Measurements from ENCODE around the gene RNF225.
A peak's percentile ranks its signal among the peaks of the same experiment; 100 is the strongest.

The RNF225 gene

GRCh38 chr19:58407658-58408151 is 12.2 kb downstream of the RNF225 start:
- Histone ChIP-seq H3K36me3 (ENCODE audit: insufficient read depth, low read depth, low read length) (no peaks in the 10 kb centered on the region), H3K9me3 (ENCODE audit: insufficient read depth, low read depth, low read length) (no peaks in the 10 kb centered on the region), H3K4me3 (ENCODE audit: low read length) (peak overlapping the region; percentile 95), H3K27me3 (ENCODE audit: insufficient read depth, low read length) (peaks cover 21% of the 10 kb centered on the region), H3K9ac (ENCODE audit: low read depth, low read length) (peak overlapping the region; percentile 95), H3K27ac (ENCODE audit: low read length) (peak overlapping the region; percentile 49), H3K4me1 (ENCODE audit: insufficient read depth, low read length) (peaks cover 6% of the 10 kb centered on the region; the same call in 1 of the 2 replicates)

- peak within 1 kb of the TSS; percentile 49 for H3K27ac ChIP-seq (ENCODE audit: low read length)
- peaks cover 6% of the 10 kb centered on the region; the same call in 1 of the 2 replicates for H3K4me1 ChIP-seq (ENCODE audit: insufficient read depth, low read length)
- H3K9me3 ChIP-seq (ENCODE audit: insufficient read depth, low read depth, low read length) = no peaks in the 10 kb centered on the region
- peak within 1 kb of the TSS; percentile 95 for H3K4me3 ChIP-seq (ENCODE audit: low read length)
- no peaks in the 10 kb centered on the region for H3K36me3 ChIP-seq (ENCODE audit: insufficient read depth, low read depth, low read length)
- peaks cover 21% of the 10 kb centered on the region for H3K27me3 ChIP-seq (ENCODE audit: insufficient read depth, low read length)
- peak within 1 kb of the TSS; percentile 95 for H3K9ac ChIP-seq (ENCODE audit: low read depth, low read length)
These were observed 12.9 kb downstream of the RNF225 start, which contains the start of gene ZNF584 for GRCh38 chr19:58408152-58409009. ZNF584 (plus strand) TSS chr19:58408649; CDS start chr19:58409148, 499 bp downstream.

GRCh38 chr19:58409010-58409790 is 13.7 kb downstream of the RNF225 start:
- Histone ChIP-seq H3K27me3 (ENCODE audit: insufficient read depth, low read length) (peaks cover 21% of the 10 kb centered on the region), H3K9me3 (ENCODE audit: insufficient read depth, low read depth, low read length) (no peaks in the 10 kb centered on the region), H3K36me3 (ENCODE audit: insufficient read depth, low read depth, low read length) (no peaks in the 10 kb centered on the region), H3K9ac (ENCODE audit: low read depth, low read length) (peak overlapping the region; percentile 95; the same call in 1 of the 2 replicates), H3K4me1 (ENCODE audit: insufficient read depth, low read length) (peaks cover 6% of the 10 kb centered on the region; the same call in 1 of the 2 replicates), H3K27ac (ENCODE audit: low read length) (no peak overlapping the region), H3K4me3 (ENCODE audit: low read length) (peak overlapping the region; percentile 95)

GRCh38 chr19:58416604-58417003 is 21.1 kb downstream of the RNF225 start:
- no peak overlapping the region for H3K9ac ChIP-seq (ENCODE audit: low read depth, low read length)
- H3K36me3 ChIP-seq (ENCODE audit: insufficient read depth, low read depth, low read length) = peaks cover 15% of the 10 kb centered on the region
- H3K4me3 ChIP-seq (ENCODE audit: low read length) = no peak overlapping the region
- no peak overlapping the region for H3K27ac ChIP-seq (ENCODE audit: low read length)
- H3K4me1 ChIP-seq (ENCODE audit: insufficient read depth, low read length) = no peaks in the 10 kb centered on the region
- no peaks in the 10 kb centered on the region for H3K9me3 ChIP-seq (ENCODE audit: insufficient read depth, low read depth, low read length)
- H3K27me3 ChIP-seq (ENCODE audit: insufficient read depth, low read length) = no peaks in the 10 kb centered on the region

GRCh38 chr19:58417071-58417470 is 21.6 kb downstream of the RNF225 start:
- Histone ChIP-seq H3K36me3 (ENCODE audit: insufficient read depth, low read depth, low read length) (peaks cover 15% of the 10 kb centered on the region), H3K9ac (ENCODE audit: low read depth, low read length) (no peak overlapping the region), H3K27ac (ENCODE audit: low read length) (no peak overlapping the region), H3K9me3 (ENCODE audit: insufficient read depth, low read depth, low read length) (no peaks in the 10 kb centered on the region), H3K4me1 (ENCODE audit: insufficient read depth, low read length) (no peaks in the 10 kb centered on the region), H3K27me3 (ENCODE audit: insufficient read depth, low read length) (no peaks in the 10 kb centered on the region), H3K4me3 (ENCODE audit: low read length) (no peak overlapping the region)

- H3K36me3 ChIP-seq (ENCODE audit: insufficient read depth, low read depth, low read length) = peaks cover 10% of the 10 kb centered on the region
- H3K4me1 ChIP-seq (ENCODE audit: insufficient read depth, low read length) = no peaks in the 10 kb centered on the region
- no peak overlapping the region for H3K9ac ChIP-seq (ENCODE audit: low read depth, low read length)
- peaks cover 56% of the 10 kb centered on the region for H3K9me3 ChIP-seq (ENCODE audit: insufficient read depth, low read depth, low read length)
- H3K27ac ChIP-seq (ENCODE audit: low read length) = no peak overlapping the region
- H3K27me3 ChIP-seq (ENCODE audit: insufficient read depth, low read length) = no peaks in the 10 kb centered on the region
- H3K4me3 ChIP-seq (ENCODE audit: low read length) = no peak overlapping the region
These were observed 33.2 kb downstream of the RNF225 start for GRCh38 chr19:58428617-58429016.

- no peaks in the 10 kb centered on the region for H3K27me3 ChIP-seq (ENCODE audit: insufficient read depth, low read length)
- no peak overlapping the region for H3K27ac ChIP-seq (ENCODE audit: low read length)
- no peak overlapping the region; the same call in 1 of the 2 replicates for H3K4me3 ChIP-seq (ENCODE audit: low read length)
- H3K36me3 ChIP-seq (ENCODE audit: insufficient read depth, low read depth, low read length) = peaks cover 22% of the 10 kb centered on the region
- peaks cover 68% of the 10 kb centered on the region for H3K9me3 ChIP-seq (ENCODE audit: insufficient read depth, low read depth, low read length)
- H3K9ac ChIP-seq (ENCODE audit: low read depth, low read length) = no peak overlapping the region
- H3K4me1 ChIP-seq (ENCODE audit: insufficient read depth, low read length) = no peaks in the 10 kb centered on the region
These were observed 34.3 kb downstream of the RNF225 start for GRCh38 chr19:58429745-58430144.

GRCh38 chr19:58434217-58434616 is 38.8 kb downstream of the RNF225 start:
- Histone ChIP-seq H3K36me3 (ENCODE audit: insufficient read depth, low read depth, low read length) (peaks cover 39% of the 10 kb centered on the region), H3K9ac (ENCODE audit: low read depth, low read length) (no peak overlapping the region), H3K27ac (ENCODE audit: low read length) (no peak overlapping the region)

GRCh38 chr19:58439576-58440554 is 44.4 kb downstream of the RNF225 start, which contains the start of gene ZNF132:
ZNF132 (minus strand) TSS chr19:58440153; CDS start chr19:58439821, 332 bp downstream.
- H3K9ac ChIP-seq (ENCODE audit: low read depth, low read length) = peak within 1 kb of the TSS; percentile 25; the same call in 1 of the 2 replicates
- no peaks in the 10 kb centered on the region for H3K4me1 ChIP-seq (ENCODE audit: insufficient read depth, low read length)
- peaks cover 16% of the 10 kb centered on the region for H3K36me3 ChIP-seq (ENCODE audit: insufficient read depth, low read depth, low read length)
- H3K27ac ChIP-seq (ENCODE audit: low read length) = no peak within 1 kb of the TSS
- peaks cover 42% of the 10 kb centered on the region for H3K9me3 ChIP-seq (ENCODE audit: insufficient read depth, low read depth, low read length)
- peaks cover 1% of the 10 kb centered on the region; the same call in 1 of the 2 replicates for H3K27me3 ChIP-seq (ENCODE audit: insufficient read depth, low read length)
- H3K4me3 ChIP-seq (ENCODE audit: low read length) = peak within 1 kb of the TSS; percentile 75

More at GRCh38 chr19:58434217-58434616, 38.8 kb downstream of the RNF225 start:
- H3K4me3 ChIP-seq (ENCODE audit: low read length) = no peak overlapping the region
- no peaks in the 10 kb centered on the region for H3K27me3 ChIP-seq (ENCODE audit: insufficient read depth, low read length)
- no peaks in the 10 kb centered on the region for H3K4me1 ChIP-seq (ENCODE audit: insufficient read depth, low read length)
- peaks cover 77% of the 10 kb centered on the region for H3K9me3 ChIP-seq (ENCODE audit: insufficient read depth, low read depth, low read length)

- Histone ChIP-seq H3K27ac (ENCODE audit: low read length) (no peak overlapping the region), H3K4me3 (ENCODE audit: low read length) (peak overlapping the region; percentile 75)
These were observed 45.1 kb downstream of the RNF225 start for GRCh38 chr19:58440556-58440955.

More at GRCh38 chr19:58440556-58440955, 45.1 kb downstream of the RNF225 start:
- Histone ChIP-seq H3K9me3 (ENCODE audit: insufficient read depth, low read depth, low read length) (peaks cover 35% of the 10 kb centered on the region), H3K4me1 (ENCODE audit: insufficient read depth, low read length) (no peaks in the 10 kb centered on the region), H3K36me3 (ENCODE audit: insufficient read depth, low read depth, low read length) (peaks cover 9% of the 10 kb centered on the region), H3K9ac (ENCODE audit: low read depth, low read length) (no peak overlapping the region), H3K27me3 (ENCODE audit: insufficient read depth, low read length) (peaks cover 4% of the 10 kb centered on the region; the same call in 1 of the 2 replicates)
